CD14-positive monocyte (primary cell): ENCODE data around the gene NSUN7. TPM values are rescaled to one million over a fixed set of nuclear protein-coding genes. Genes with fewer than 3 reads are reported as not detected.

Experiments used
- DNase-seq, 3 donors: peaks; one replicate each; pipeline ENCODE4 v3.0.0-alpha.2; 2011 to 2022
- H2AFZ ChIP-seq: 2 replicates; pipeline ENCODE4 v1.6.0; 2012; ENCODE audit warnings: mild to moderate bottlenecking, low read depth, low read length, inconsistent platforms; ENCODE audit not compliant: insufficient read depth, poor library complexity, severe bottlenecking
- H3K27ac ChIP-seq, 2 donors: 1 replicate in 1 of 2; 2 replicates in 1 of 2; pipeline ENCODE4 v1.5.1; 2012 to 2013; ENCODE audit warnings: low read length in 2 of 2, control low read depth in 1 of 2, inconsistent platforms in 1 of 2, low read depth in 1 of 2, mild to moderate bottlenecking in 1 of 2
- H3K27me3 ChIP-seq, 2 donors: one replicate each; pipeline versions ENCODE4 v1.6.0 to v1.6.1; 2011 to 2013; ENCODE audit warnings: low read length in 2 of 2; ENCODE audit not compliant: control insufficient read depth in 2 of 2, insufficient read depth in 2 of 2
- H3K36me3 ChIP-seq, 2 donors: replicated peaks in 1 of 2; 1 replicate in 1 of 2; 2 replicates in 1 of 2; pipeline versions ENCODE4 v1.5.1 to v1.6.1; 2012 to 2013; ENCODE audit warnings: low read length in 2 of 2, control low read depth in 1 of 2, inconsistent platforms in 1 of 2, mild to moderate bottlenecking in 1 of 2; ENCODE audit not compliant: insufficient read depth in 2 of 2, control insufficient read depth in 1 of 2
- H3K4me1 ChIP-seq, 2 donors: 1 replicate in 1 of 2; 2 replicates in 1 of 2; pipeline versions ENCODE4 v1.5.1 to v1.6.1; 2012 to 2013; ENCODE audit warnings: low read length in 2 of 2, control low read depth in 1 of 2, inconsistent platforms in 1 of 2, mild to moderate bottlenecking in 1 of 2, moderate library complexity in 1 of 2; ENCODE audit not compliant: insufficient read depth in 2 of 2, control insufficient read depth in 1 of 2
- H3K4me2 ChIP-seq: replicated peaks from 2 replicates; pipeline ENCODE3; 2012; ENCODE audit warnings: low read length, moderate library complexity, mild to moderate bottlenecking; ENCODE audit not compliant: poor library complexity, severe bottlenecking; ENCODE audit errors: extremely low read depth
- H3K4me3 ChIP-seq, 3 experiments: fragments of 200-600 bp in 1 of 3; sonication (generic) in 1 of 3; replicated peaks in 1 of 3; 1 replicate in 2 of 3; 2 replicates in 1 of 3; pipeline ENCODE4 v1.5.1; 2011 to 2013; ENCODE audit warnings: low read length in 3 of 3, mild to moderate bottlenecking in 3 of 3, control low read depth in 2 of 3, low read depth in 2 of 3, inconsistent platforms in 1 of 3, moderate library complexity in 1 of 3
- H3K79me2 ChIP-seq: 2 replicates; pipeline ENCODE4 v1.6.0; 2012; ENCODE audit warnings: mild to moderate bottlenecking, control low read depth, inconsistent platforms, low read length, moderate library complexity; ENCODE audit not compliant: insufficient read depth
- H3K9ac ChIP-seq: 2 replicates; pipeline ENCODE4 v1.6.0; 2017; ENCODE audit warnings: low read length, mild to moderate bottlenecking; ENCODE audit not compliant: insufficient read depth, poor library complexity, severe bottlenecking
- H3K9me3 ChIP-seq, 2 donors: replicated peaks in 1 of 2; 1 replicate in 1 of 2; 2 replicates in 1 of 2; pipeline versions ENCODE4 v1.5.1 to v1.6.1; 2012 to 2013; ENCODE audit warnings: low read length in 2 of 2, control low read depth in 1 of 2; ENCODE audit not compliant: control insufficient read depth in 1 of 2, insufficient read depth in 1 of 2
- H4K20me1 ChIP-seq: 2 replicates; pipeline ENCODE4 v1.6.0; 2012; ENCODE audit warnings: mild to moderate bottlenecking, low read length, control low read depth, moderate library complexity; ENCODE audit not compliant: insufficient read depth
- H3K27ac Mint-ChIP-seq, 7 donors: one replicate each; pipeline ENCODE4 v1.8.0; 2020; ENCODE audit warnings: mild to moderate bottlenecking in 7 of 7, mixed read lengths in 7 of 7, moderate library complexity in 6 of 7, inconsistent platforms in 2 of 7
- H3K27me3 Mint-ChIP-seq, 3 donors: one replicate each; pipeline ENCODE4 v1.8.0; 2021 to 2022; ENCODE audit warnings: low read depth in 3 of 3, mild to moderate bottlenecking in 3 of 3, mixed read lengths in 3 of 3, moderate library complexity in 3 of 3, inconsistent platforms in 1 of 3
- H3K36me3 Mint-ChIP-seq, 2 donors: one replicate each; pipeline ENCODE4 v1.8.0; 2020; ENCODE audit warnings: mixed read lengths in 2 of 2, inconsistent platforms in 1 of 2, mild to moderate bottlenecking in 1 of 2
- H3K4me1 Mint-ChIP-seq: one replicate; pipeline ENCODE4 v1.8.0; 2020; ENCODE audit warnings: mild to moderate bottlenecking, mixed read lengths
- H3K4me3 Mint-ChIP-seq, 2 donors: one replicate each; pipeline ENCODE4 v1.8.0; 2020; ENCODE audit warnings: mild to moderate bottlenecking in 2 of 2, mixed read lengths in 2 of 2, moderate library complexity in 1 of 2
- H3K9me3 Mint-ChIP-seq, 7 donors: one replicate each; pipeline ENCODE4 v1.8.0; 2020 to 2022; ENCODE audit warnings: mixed read lengths in 7 of 7, mild to moderate bottlenecking in 6 of 7, moderate library complexity in 6 of 7, inconsistent platforms in 2 of 7
- WGBS: methylation state at CpG from one replicate; pipeline ENCODE4 v1.1.5; 2013; ENCODE audit warnings: missing lambda C conversion rate; ENCODE audit not compliant: insufficient coverage; 5-methylcytosine and 5-hydroxymethylcytosine counted together
- intact Hi-C, 2 donors: fragments of 100-400 bp; cut with micrococcal nuclease; formaldehyde crosslinking; loops; one replicate each; pipeline versions ENCODE4 v1.15.0 to v1.15.1; 2023
- polyA plus RNA-seq, 3 donors: library from polyadenylated mRNA; depleted of rRNA in 1 of 3; unstranded in 2 of 3; stranded (reverse) in 1 of 3; fragments of 300-500 nt in 2 of 3; fragments of >200 nt in 1 of 3; fragmentation: Illumina TruSeq in 2 of 3; gene quantifications; 1 replicate in 2 of 3; 2 replicates in 1 of 3; pipeline ENCODE4 v1.2.3, GENCODE V29; 2012 to 2021
- TF ChIP-seq, protein P1 (sequence below): fragments of 200-600 bp; IDR thresholded peaks from one replicate; pipeline ENCODE4 v1.8.0; 2022; ENCODE audit warnings: antibody characterized with exemption, mild to moderate bottlenecking

NSUN7 gene
- polyA plus RNA-seq, 3 donors: 0.21 to 0.62 (median 0.57) TPM

DNA sequence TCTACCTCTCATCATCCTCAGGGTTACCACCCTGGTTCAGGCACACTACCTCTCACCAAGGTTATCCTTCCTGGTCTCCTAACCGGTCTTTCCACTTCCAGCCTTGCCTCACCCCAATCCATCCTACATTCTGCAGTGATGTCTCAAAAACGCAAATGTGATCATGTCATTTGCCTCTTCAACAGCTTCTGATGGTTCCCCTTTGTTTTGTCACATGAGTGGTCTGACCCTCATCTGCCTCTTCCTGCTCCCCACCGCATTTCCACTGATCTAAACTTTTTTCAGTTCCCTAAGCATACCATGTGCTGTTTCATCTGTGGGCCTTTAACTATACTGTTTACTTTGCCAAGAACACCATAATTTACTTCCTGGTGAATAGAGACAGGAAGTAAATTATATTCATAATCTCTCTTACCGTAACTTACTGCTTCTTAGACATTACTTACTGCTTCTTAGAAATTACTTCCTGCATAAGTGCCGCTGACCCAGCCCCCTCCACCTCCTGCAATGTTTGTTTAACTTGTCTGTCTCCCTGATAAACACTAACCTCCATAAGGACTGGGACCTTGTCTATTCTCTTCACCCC, 27.1 kb upstream of the NSUN7 start:
- H3K36me3 ChIP-seq: no peaks in the 10 kb centered on the region
- H3K27me3 Mint-ChIP-seq: peaks cover 0 to 3% (median 0%) of the 10 kb centered on the region in 3 donors
- H3K27ac ChIP-seq: peak overlapping the region; percentile 69 to 89
- H4K20me1 ChIP-seq: no peaks in the 10 kb centered on the region
- peaks cover 47 to 58% of the 10 kb centered on the region in 2 donors for H3K4me1 ChIP-seq
- no peak overlapping the region for H3K27ac Mint-ChIP-seq
- no peaks in the 10 kb centered on the region for H3K9me3 Mint-ChIP-seq
- peak overlapping the region; percentile 57 for H3K4me2 ChIP-seq
- H3K9me3 ChIP-seq: no peaks in the 10 kb centered on the region
- DNase-seq: peak; percentile 84 to 94 (median 91)
- no peaks in the 10 kb centered on the region for H3K36me3 Mint-ChIP-seq
- TF ChIP-seq, protein P1, sequence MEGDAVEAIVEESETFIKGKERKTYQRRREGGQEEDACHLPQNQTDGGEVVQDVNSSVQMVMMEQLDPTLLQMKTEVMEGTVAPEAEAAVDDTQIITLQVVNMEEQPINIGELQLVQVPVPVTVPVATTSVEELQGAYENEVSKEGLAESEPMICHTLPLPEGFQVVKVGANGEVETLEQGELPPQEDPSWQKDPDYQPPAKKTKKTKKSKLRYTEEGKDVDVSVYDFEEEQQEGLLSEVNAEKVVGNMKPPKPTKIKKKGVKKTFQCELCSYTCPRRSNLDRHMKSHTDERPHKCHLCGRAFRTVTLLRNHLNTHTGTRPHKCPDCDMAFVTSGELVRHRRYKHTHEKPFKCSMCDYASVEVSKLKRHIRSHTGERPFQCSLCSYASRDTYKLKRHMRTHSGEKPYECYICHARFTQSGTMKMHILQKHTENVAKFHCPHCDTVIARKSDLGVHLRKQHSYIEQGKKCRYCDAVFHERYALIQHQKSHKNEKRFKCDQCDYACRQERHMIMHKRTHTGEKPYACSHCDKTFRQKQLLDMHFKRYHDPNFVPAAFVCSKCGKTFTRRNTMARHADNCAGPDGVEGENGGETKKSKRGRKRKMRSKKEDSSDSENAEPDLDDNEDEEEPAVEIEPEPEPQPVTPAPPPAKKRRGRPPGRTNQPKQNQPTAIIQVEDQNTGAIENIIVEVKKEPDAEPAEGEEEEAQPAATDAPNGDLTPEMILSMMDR: no peak
- H3K27me3 ChIP-seq: no peaks in the 10 kb centered on the region
- 0% methylated on average over 3 of the region's 5 CpGs for WGBS
- peak overlapping the region in 1 of 3 experiments; percentile 52 for H3K4me3 ChIP-seq
- no peak overlapping the region for H3K9ac ChIP-seq
- H3K4me1 Mint-ChIP-seq: peaks cover 15% of the 10 kb centered on the region
- intact Hi-C loops: loop anchor here in 1 of 2 donors (5.0 to 10.0 kb wide), 5 partner anchors 35 to 668 kb away; partner anchors contain the start of gene N4BP2
- no peaks in the 10 kb centered on the region for H3K79me2 ChIP-seq
- no peak overlapping the region for H2AFZ ChIP-seq
- no peak overlapping the region for H3K4me3 Mint-ChIP-seq

DNA sequence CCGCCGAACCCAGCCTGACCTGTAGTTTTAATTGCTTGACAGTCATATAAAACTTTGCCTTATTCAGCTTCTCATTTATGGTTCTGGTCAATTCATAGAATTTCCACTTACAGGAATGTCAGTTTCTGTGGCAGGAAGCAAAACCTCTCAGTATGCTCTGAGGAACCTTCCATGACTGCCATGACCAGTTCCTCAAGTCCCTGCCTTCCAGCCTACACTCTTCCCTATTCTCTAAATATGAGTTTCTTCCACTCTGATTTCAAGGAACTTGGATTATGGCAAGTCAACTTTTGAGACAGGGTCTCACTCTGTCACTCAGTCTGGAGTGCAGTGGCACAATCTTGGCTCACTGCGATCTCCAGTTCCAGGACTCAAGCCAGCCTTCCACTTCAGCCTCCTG, 26.0 kb upstream of the NSUN7 start:
- Histone ChIP-seq H3K27me3 (no peaks in the 10 kb centered on the region), H3K4me3 (peak overlapping the region in 1 of 3 experiments; percentile 52), H4K20me1 (no peaks in the 10 kb centered on the region), H3K9me3 (no peaks in the 10 kb centered on the region), H3K27ac (peak overlapping the region in 1 of 2 donors; percentile 13), H3K4me1 (peaks cover 43 to 56% of the 10 kb centered on the region in 2 donors), H3K9ac (no peak overlapping the region), H2AFZ (no peak overlapping the region), H3K4me2 (no peak overlapping the region), H3K36me3 (no peaks in the 10 kb centered on the region), H3K79me2 (no peaks in the 10 kb centered on the region)
- H3K4me3 Mint-ChIP-seq: no peak overlapping the region
- H3K27ac Mint-ChIP-seq: peak overlapping the region in 3 of 7 donors; percentile 17 to 80 (median 40)
- DNase-seq: peak in 2 of 3 donors; percentile 43 to 50
- WGBS: 93% methylated on average over 3 of the region's 3 CpGs
- intact Hi-C loops: loop anchor here in 1 of 2 donors (5.0 to 10.0 kb wide), 5 partner anchors 36 to 669 kb away; partner anchors contain the start of gene N4BP2
- TF ChIP-seq, protein P1: no peak
- peaks cover 6% of the 10 kb centered on the region for H3K4me1 Mint-ChIP-seq
- no peaks in the 10 kb centered on the region for H3K9me3 Mint-ChIP-seq
- H3K36me3 Mint-ChIP-seq: no peaks in the 10 kb centered on the region
- peaks cover 0 to 2% (median 0%) of the 10 kb centered on the region in 3 donors for H3K27me3 Mint-ChIP-seq
